ENCODE data around the gene PDE10A. TPM values are rescaled to one million over a fixed set of nuclear protein-coding genes. Genes with fewer than 3 reads are reported as not detected.

Gene PDE10A
- total RNA-seq, 1 experiment from 2014 or later, result 1.8 TPM

DNA sequence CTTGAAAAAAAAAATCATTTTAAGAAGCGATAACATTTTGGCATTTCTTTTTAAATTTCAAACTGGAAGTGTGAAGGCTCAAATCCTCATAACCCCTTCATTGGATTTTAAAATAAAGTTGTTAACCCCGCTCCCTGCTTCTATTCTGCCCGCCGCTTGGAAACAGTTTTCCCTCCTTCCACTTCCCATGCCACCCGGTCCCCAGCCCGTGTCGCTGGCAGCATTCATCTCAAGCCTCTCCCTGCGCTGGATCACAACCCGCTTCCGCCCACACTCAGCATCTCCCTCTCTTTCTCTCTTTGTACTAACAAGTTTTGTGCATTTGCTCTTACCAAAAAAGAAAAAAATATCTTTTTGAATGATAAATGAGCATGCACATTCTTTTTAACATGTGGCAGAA lies 15.4 kb upstream of the PDE10A start:
- CTCF ChIA-PET, result no interaction called here
- intact Hi-C loops (cut with micrococcal nuclease), result no loop called here
- no peak overlapping the region for H3K4me3 Mint-ChIP-seq (ENCODE audit: unreplicated experiment)
- no TSS peak for BruUV-seq (replicated peaks)
- no peak for DNase-seq (ENCODE audit: unreplicated experiment)
- no peak overlapping the region for H3K27ac Mint-ChIP-seq (ENCODE audit: low read depth, unreplicated experiment)
- TF ChIP-seq, protein P1, sequence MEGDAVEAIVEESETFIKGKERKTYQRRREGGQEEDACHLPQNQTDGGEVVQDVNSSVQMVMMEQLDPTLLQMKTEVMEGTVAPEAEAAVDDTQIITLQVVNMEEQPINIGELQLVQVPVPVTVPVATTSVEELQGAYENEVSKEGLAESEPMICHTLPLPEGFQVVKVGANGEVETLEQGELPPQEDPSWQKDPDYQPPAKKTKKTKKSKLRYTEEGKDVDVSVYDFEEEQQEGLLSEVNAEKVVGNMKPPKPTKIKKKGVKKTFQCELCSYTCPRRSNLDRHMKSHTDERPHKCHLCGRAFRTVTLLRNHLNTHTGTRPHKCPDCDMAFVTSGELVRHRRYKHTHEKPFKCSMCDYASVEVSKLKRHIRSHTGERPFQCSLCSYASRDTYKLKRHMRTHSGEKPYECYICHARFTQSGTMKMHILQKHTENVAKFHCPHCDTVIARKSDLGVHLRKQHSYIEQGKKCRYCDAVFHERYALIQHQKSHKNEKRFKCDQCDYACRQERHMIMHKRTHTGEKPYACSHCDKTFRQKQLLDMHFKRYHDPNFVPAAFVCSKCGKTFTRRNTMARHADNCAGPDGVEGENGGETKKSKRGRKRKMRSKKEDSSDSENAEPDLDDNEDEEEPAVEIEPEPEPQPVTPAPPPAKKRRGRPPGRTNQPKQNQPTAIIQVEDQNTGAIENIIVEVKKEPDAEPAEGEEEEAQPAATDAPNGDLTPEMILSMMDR (IDR thresholded peaks at IDR 0.05; ENCODE audit: unreplicated experiment), result no peak
- H3K9me3 Mint-ChIP-seq (ENCODE audit: unreplicated experiment), result no peaks in the 10 kb centered on the region
- no peaks in the 10 kb centered on the region for H3K27me3 Mint-ChIP-seq (ENCODE audit: insufficient read depth, unreplicated experiment)
- POLR2A ChIA-PET, result no interaction called here
- H3K36me3 Mint-ChIP-seq (ENCODE audit: insufficient read depth, unreplicated experiment), result no peaks in the 10 kb centered on the region
- H3K4me1 Mint-ChIP-seq (ENCODE audit: insufficient read depth, unreplicated experiment), result peaks cover 5% of the 10 kb centered on the region

DNA sequence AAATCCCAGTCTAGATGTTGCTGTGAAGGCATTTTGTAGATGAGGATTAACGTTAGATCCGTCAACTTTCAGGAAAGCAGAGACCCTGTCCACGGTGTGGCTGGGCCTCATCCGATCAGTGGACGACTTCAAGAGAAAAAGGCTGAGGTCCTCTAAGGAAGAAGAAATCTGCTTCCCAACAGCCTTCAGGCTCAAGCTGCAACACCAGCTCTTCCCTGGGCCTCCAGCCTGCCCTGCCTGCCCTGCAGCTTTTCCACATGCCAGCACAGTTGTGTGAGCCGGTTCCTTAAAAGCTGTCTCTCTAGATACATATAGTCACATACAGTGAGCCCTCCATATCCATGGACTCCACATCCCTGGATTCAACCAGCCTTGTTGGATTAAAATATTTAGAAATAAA lies 14.1 kb upstream of the PDE10A start:
- Mint-ChIP-seq H3K9me3 (ENCODE audit: unreplicated experiment) (no peaks in the 10 kb centered on the region), H3K4me1 (ENCODE audit: insufficient read depth, unreplicated experiment) (peaks cover 5% of the 10 kb centered on the region), H3K4me3 (ENCODE audit: unreplicated experiment) (no peak overlapping the region), H3K27ac (ENCODE audit: low read depth, unreplicated experiment) (no peak overlapping the region), H3K27me3 (ENCODE audit: insufficient read depth, unreplicated experiment) (no peaks in the 10 kb centered on the region), H3K36me3 (ENCODE audit: insufficient read depth, unreplicated experiment) (no peaks in the 10 kb centered on the region)
- ChIA-PET POLR2A (no interaction called here), CTCF (interaction anchor here (1.0 kb wide), 1 partner anchor 24 kb away, joined by 3 read pairs; no protein-coding TSS in a partner anchor)
- no TSS peak for BruUV-seq (replicated peaks)
- no peak for DNase-seq (ENCODE audit: unreplicated experiment)
- intact Hi-C loops (cut with micrococcal nuclease), result no loop called here
- TF ChIP-seq, protein P1 (IDR thresholded peaks at IDR 0.05; ENCODE audit: unreplicated experiment), result no peak

DNA sequence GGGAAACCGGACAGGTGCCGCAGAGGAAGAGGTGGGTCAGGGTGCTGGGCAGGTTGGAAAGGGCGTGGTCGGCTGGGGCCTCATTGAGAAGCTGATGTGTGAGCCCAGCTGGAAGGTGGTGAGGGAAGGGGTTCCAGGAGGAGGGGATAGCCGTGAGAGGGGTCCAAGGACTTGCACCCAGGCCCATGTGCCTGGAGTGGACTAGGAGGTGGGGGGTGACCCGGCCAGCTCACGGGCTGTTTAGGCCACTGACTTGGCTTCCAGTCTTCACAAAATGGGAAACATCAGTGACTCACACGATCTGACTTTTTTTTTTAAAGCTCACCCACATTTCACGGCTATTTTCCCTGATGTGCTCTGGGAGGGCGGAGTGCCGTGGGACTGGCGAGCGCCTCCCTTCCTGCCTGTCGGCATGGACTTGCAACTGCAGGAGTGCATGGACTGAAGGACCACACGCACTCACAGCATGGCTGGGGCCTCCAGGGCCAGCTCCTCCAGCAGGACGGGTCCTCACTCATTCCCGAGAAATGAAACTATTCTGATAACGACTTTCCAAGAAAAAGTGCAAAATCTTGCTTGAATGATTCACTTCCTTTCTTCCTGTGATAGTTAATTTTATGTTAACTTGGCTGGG lies 13.5 kb upstream of the PDE10A start:
- CTCF ChIA-PET, result interaction anchor here (0.6 to 1.5 kb wide), 2 partner anchors 236 to 442 kb away, joined by 3 read pairs; no protein-coding TSS in a partner anchor
- POLR2A ChIA-PET, result no interaction called here
- intact Hi-C loops (cut with micrococcal nuclease), result no loop called here

DNA sequence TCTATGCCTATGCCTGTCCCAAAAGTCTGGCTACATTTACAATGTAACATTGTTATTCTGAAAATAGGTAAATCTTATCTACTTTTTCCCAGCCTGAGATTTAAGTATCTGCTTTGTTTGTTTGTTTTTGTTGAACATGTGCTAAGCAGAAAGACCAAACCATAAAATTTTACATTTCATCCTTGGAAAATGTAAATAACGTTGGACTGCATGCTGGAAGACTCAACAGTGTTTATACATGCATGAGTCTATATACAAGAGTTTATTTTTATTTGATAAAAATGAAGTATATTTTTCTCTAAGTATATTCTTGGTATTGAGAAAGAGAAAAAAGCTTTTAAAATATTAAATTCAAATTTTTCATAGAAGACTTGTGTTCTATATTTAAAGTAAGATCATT lies 12.1 kb upstream of the PDE10A start:
- no peaks in the 10 kb centered on the region for H3K27me3 Mint-ChIP-seq (ENCODE audit: insufficient read depth, unreplicated experiment)
- intact Hi-C loops (cut with micrococcal nuclease), result no loop called here

More for the DNA sequence above, 13.5 kb upstream of the PDE10A start:
- Mint-ChIP-seq H3K9me3 (ENCODE audit: unreplicated experiment) (no peaks in the 10 kb centered on the region), H3K27ac (ENCODE audit: low read depth, unreplicated experiment) (no peak overlapping the region), H3K4me1 (ENCODE audit: insufficient read depth, unreplicated experiment) (peaks cover 5% of the 10 kb centered on the region), H3K27me3 (ENCODE audit: insufficient read depth, unreplicated experiment) (no peaks in the 10 kb centered on the region), H3K4me3 (ENCODE audit: unreplicated experiment) (no peak overlapping the region), H3K36me3 (ENCODE audit: insufficient read depth, unreplicated experiment) (no peaks in the 10 kb centered on the region)
- TF ChIP-seq, protein P1 (IDR thresholded peaks at IDR 0.05; ENCODE audit: unreplicated experiment), result no peak
- BruUV-seq (replicated peaks), result no TSS peak
- no peak for DNase-seq (ENCODE audit: unreplicated experiment)

More for the DNA sequence above, 12.1 kb upstream of the PDE10A start:
- DNase-seq (ENCODE audit: unreplicated experiment), result no peak
- no TSS peak for BruUV-seq (replicated peaks)
- POLR2A ChIA-PET, result no interaction called here
- CTCF ChIA-PET, result interaction anchor here (0.8 to 1.5 kb wide), 2 partner anchors 202 to 235 kb away, joined by 3 read pairs; no protein-coding TSS in a partner anchor
- H3K36me3 Mint-ChIP-seq (ENCODE audit: insufficient read depth, unreplicated experiment), result no peaks in the 10 kb centered on the region
- no peak overlapping the region for H3K27ac Mint-ChIP-seq (ENCODE audit: low read depth, unreplicated experiment)
- no peaks in the 10 kb centered on the region for H3K9me3 Mint-ChIP-seq (ENCODE audit: unreplicated experiment)
- no peak overlapping the region for H3K4me3 Mint-ChIP-seq (ENCODE audit: unreplicated experiment)
- H3K4me1 Mint-ChIP-seq (ENCODE audit: insufficient read depth, unreplicated experiment), result peaks cover 5% of the 10 kb centered on the region
- TF ChIP-seq, protein P1 (IDR thresholded peaks at IDR 0.05; ENCODE audit: unreplicated experiment), result no peak

Data from MCF 10A (cell line).